A673 (cell line): ENCODE results near the gene ATP4A. TPM values are rescaled to one million over a fixed set of nuclear protein-coding genes. Genes with fewer than 3 reads are reported as not detected.

Source experiments
- BruUV-seq: library from RNA; stranded (reverse); fragments of 400-500 nt; replicated peaks from 2 replicates; lab custom pipeline; 2021; lab: Mats Ljungman, UMichigan
- CTCF ChIA-PET: fragments of 300-600 bp; sonication (Branson Sonifier 250); formaldehyde crosslinking; loops from one replicate; lab custom pipeline; 2022; ENCODE audit warnings: antibody characterized with exemption; lab: Charles Lee
- POLR2A ChIA-PET: fragments of 300-600 bp; sonication (Branson Sonifier 250); formaldehyde crosslinking; loops from one replicate; lab custom pipeline; 2022; ENCODE audit warnings: antibody characterized with exemption; ENCODE audit not compliant: low non-redundant PET; lab: Charles Lee
- DNase-seq: peaks from one replicate; pipeline ENCODE4 v3.0.0-alpha.2; 2015; ENCODE audit warnings: low spot score
- H3K27ac ChIP-seq: fragments of 200-600 bp; sonication (generic); 2 replicates; pipeline ENCODE4 v1.5.1; 2016; ENCODE audit warnings: mixed run types, low read depth, mild to moderate bottlenecking, mixed read lengths, antibody characterized with exemption, low read length; ENCODE audit not compliant: poor library complexity, severe bottlenecking
- H3K27me3 ChIP-seq: fragments of 200-600 bp; sonication (generic); replicated peaks from 2 replicates; pipeline ENCODE4 v1.6.1; 2017; ENCODE audit warnings: mixed run types, low read depth, mild to moderate bottlenecking, mixed read lengths, antibody characterized with exemption, low read length; ENCODE audit not compliant: insufficient read depth, poor library complexity
- H3K36me3 ChIP-seq: fragments of 200-600 bp; sonication (generic); 2 replicates; pipeline ENCODE4 v1.6.1; 2016; ENCODE audit warnings: mixed run types, mild to moderate bottlenecking, mixed read lengths, antibody characterized with exemption, low read length; ENCODE audit not compliant: insufficient read depth, poor library complexity, severe bottlenecking
- H3K4me1 ChIP-seq: fragments of 200-600 bp; sonication (generic); 2 replicates; pipeline ENCODE4 v1.6.1; 2017; ENCODE audit warnings: mixed run types, mild to moderate bottlenecking, mixed read lengths, antibody characterized with exemption, low read length; ENCODE audit not compliant: insufficient read depth, poor library complexity, severe bottlenecking
- H3K4me3 ChIP-seq: fragments of 200-600 bp; sonication (generic); 2 replicates; pipeline ENCODE4 v1.5.1; 2016; ENCODE audit warnings: low read depth, mixed run types, mild to moderate bottlenecking, mixed read lengths, low read length; ENCODE audit not compliant: poor library complexity, severe bottlenecking
- H3K9me3 ChIP-seq: fragments of 200-600 bp; sonication (generic); 2 replicates; pipeline ENCODE4 v1.6.1; 2016; ENCODE audit warnings: mixed run types, low read depth, mild to moderate bottlenecking, mixed read lengths, antibody characterized with exemption, low read length; ENCODE audit not compliant: poor library complexity, severe bottlenecking
- EZH2 ChIP-seq: fragments of 200-600 bp; sonication (generic); IDR thresholded peaks from 2 replicates; pipeline ENCODE4 v1.6.1; 2017; ENCODE audit warnings: borderline replicate concordance, low read depth, mild to moderate bottlenecking, mixed read lengths, antibody characterized with exemption, low read length; ENCODE audit not compliant: poor library complexity, severe bottlenecking
- intact Hi-C: fragments of 100-400 bp; cut with micrococcal nuclease; formaldehyde crosslinking; loops from one replicate; pipeline ENCODE4 v1.10.0; 2022; ENCODE audit not compliant: unreplicated experiment
- total RNA-seq: library from RNA; stranded (reverse); gene quantifications from 2 replicates; pipeline ENCODE4 v1.2.3, GENCODE V29; 2021
- TF ChIP-seq, protein P1 (sequence below): fragments of 300-800, 200-600 bp; sonication (generic); conservative IDR thresholded peaks from 2 replicates; pipeline ENCODE4 v1.5.1; 2017; ENCODE audit warnings: low read depth, mild to moderate bottlenecking, antibody characterized with exemption, low read length, moderate library complexity, mixed read lengths

The ATP4A gene
- total RNA-seq, 1 experiment from 2014 or later, result not detected

DNA sequence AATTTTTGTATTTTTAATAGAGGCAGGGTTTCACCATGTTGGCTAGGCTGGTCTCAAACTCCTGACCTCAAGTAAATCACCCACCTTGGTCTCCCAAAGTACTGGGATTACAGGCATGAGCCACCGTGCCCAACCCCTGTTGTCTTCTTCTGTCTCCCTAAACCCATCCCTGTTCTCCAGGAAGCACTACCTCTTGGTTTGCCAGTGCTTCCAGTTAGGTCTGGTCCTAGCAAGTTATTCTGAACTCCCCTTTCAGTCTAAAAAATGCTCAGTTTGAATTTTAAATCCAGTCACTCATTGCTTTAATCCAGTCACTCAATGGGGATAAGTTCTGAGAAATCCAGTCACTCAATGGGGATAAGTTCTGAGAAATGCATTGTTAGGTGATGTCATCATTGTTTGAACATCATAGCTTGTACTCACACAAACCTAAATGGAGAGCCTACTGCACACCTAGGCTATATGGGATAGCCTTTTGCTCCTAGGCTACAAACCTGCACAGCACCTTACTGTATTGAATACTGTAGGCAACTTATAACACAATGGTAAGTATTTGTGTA, 8.0 kb upstream of the ATP4A start:
- ChIA-PET POLR2A (no interaction called here), CTCF (interaction anchor here (0.7 kb wide), 1 partner anchor 135 kb away, joined by 4 read pairs; no protein-coding TSS in a partner anchor)
- Histone ChIP-seq H3K27ac (no peak overlapping the region), H3K9me3 (peaks cover 11% of the 10 kb centered on the region), H3K4me1 (no peaks in the 10 kb centered on the region), H3K36me3 (no peaks in the 10 kb centered on the region), H3K4me3 (no peak overlapping the region), H3K27me3 (peaks cover 8% of the 10 kb centered on the region)
- no TSS peak for BruUV-seq
- intact Hi-C loops, result no loop called here
- DNase-seq, result no peak
- TF ChIP-seq, protein P1, sequence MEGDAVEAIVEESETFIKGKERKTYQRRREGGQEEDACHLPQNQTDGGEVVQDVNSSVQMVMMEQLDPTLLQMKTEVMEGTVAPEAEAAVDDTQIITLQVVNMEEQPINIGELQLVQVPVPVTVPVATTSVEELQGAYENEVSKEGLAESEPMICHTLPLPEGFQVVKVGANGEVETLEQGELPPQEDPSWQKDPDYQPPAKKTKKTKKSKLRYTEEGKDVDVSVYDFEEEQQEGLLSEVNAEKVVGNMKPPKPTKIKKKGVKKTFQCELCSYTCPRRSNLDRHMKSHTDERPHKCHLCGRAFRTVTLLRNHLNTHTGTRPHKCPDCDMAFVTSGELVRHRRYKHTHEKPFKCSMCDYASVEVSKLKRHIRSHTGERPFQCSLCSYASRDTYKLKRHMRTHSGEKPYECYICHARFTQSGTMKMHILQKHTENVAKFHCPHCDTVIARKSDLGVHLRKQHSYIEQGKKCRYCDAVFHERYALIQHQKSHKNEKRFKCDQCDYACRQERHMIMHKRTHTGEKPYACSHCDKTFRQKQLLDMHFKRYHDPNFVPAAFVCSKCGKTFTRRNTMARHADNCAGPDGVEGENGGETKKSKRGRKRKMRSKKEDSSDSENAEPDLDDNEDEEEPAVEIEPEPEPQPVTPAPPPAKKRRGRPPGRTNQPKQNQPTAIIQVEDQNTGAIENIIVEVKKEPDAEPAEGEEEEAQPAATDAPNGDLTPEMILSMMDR, result no peak
- TF ChIP-seq EZH2, result no peak

DNA sequence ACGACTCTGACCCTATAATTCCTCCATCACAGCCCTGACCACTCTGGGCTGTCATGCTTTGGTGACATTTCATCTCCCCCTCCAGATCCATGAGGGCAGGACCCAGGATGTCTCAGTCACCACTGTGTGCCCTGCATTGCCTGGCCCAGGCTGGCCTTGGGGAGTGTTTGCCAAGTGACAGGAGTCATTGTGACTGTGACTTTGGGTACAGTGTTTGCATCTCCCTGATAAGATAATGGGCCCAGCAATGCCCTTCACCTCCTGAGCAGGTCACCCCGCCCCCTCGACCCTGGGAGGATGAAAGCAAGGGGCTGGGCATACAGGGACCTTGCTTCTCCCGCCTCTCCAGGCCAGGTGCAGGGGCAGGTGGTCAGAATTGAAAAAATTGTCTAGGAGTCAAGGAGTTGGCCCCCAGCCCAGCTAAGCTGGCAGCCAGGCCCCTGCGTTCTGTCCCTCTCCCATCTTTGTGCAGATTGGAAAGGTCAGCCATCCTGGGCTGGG, 5.9 kb upstream of the ATP4A start:
- no TSS peak for BruUV-seq
- TF ChIP-seq EZH2, result no peak
- TF ChIP-seq, protein P1, result no peak
- ChIA-PET POLR2A (no interaction called here), CTCF (no interaction called here)
- Histone ChIP-seq H3K9me3 (no peaks in the 10 kb centered on the region), H3K4me1 (no peaks in the 10 kb centered on the region), H3K36me3 (no peaks in the 10 kb centered on the region), H3K27me3 (peaks cover 8% of the 10 kb centered on the region), H3K27ac (no peak overlapping the region), H3K4me3 (no peak overlapping the region)
- DNase-seq, result no peak
- intact Hi-C loops, result no loop called here

DNA sequence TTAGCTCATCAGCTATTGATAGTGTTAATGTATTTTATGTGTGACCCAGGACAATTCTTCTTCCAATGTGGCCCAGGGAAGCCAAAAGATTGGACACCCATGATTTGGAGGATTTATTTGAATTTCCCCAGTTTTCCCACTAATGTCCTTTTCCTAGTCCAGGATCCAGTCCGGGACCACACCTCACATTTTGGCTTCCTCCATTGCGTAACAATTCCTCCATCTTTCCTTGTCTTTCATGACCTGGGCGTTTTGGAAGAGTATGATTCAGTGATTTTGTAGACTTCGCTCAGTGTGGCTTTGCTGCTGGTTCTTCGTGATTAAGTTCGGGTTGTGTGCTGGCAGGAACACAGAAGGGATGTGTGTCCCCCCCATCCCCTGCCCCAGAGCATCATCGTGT, 3.3 kb upstream of the ATP4A start:
- TF ChIP-seq EZH2, result no peak
- TF ChIP-seq, protein P1, result no peak
- no peaks in the 10 kb centered on the region for H3K4me1 ChIP-seq
- ChIA-PET CTCF (no interaction called here), POLR2A (no interaction called here)
- H3K27ac ChIP-seq, result no peak overlapping the region
- H3K4me3 ChIP-seq, result no peak overlapping the region
- H3K27me3 ChIP-seq, result peaks cover 11% of the 10 kb centered on the region
- H3K9me3 ChIP-seq, result no peaks in the 10 kb centered on the region
- BruUV-seq, result no TSS peak
- intact Hi-C loops, result no loop called here
- no peak for DNase-seq
- H3K36me3 ChIP-seq, result no peaks in the 10 kb centered on the region
